ENCODE data around the gene CPLANE2. TPM values are rescaled to one million over a fixed set of nuclear protein-coding genes. Genes with fewer than 3 reads are reported as not detected.

The CPLANE2 gene
- polyA plus RNA-seq, 1 donor from 2014 or later = 5.7 TPM

DNA sequence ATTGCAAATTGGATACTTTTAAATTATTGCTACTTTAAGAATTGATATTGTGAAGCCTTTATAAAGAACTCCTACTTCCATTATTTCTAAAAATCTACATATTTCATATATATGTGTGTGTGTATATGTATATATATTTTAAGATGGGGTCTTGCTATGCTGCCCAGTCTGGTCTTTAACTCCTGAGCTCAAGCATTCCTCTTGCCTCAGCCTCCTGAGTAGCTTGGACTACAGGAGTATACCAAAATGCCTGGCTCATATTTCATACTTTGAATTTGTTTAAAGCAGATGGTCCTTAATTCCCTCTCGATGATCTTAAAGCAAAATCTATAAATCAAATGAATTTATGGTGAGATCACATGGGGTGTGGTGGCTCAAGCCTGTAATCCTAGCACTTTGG, 25.1 kb upstream of the CPLANE2 start:
- TF ChIP-seq TAF1 (IDR thresholded peaks at IDR 0.05; ENCODE audit: low read depth) (no peak), EZH2 (IDR thresholded peaks at IDR 0.05; ENCODE audit: borderline replicate concordance, insufficient read depth, low read length, poor library complexity, severe bottlenecking) (no peak)

DNA sequence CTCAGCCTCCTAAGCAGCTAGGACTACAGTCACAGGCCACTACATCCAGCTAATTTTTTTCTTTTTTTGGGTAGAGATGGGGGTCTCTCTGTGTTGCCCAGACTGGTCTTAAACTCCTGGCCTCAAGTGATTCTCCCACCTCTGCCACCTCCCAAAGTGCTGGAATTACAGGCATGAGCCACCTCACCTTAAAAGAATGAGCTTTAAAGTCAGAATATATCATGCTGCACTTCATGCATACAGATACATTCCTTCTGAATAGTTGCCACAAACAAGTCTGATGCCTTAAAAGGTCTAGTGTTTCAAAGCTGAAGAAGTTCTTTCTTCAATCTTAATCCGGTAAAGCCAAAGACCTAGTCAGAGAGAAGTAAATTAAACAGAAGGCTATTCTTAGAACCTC, 23.8 kb upstream of the CPLANE2 start:
- H3K4me2 ChIP-seq (ENCODE audit: low read length) = no peak overlapping the region
- no peaks in the 10 kb centered on the region for H3K9me3 ChIP-seq (ENCODE audit: low read length)
- no peak overlapping the region for H3K4me3 ChIP-seq (ENCODE audit: low read length)
- H4K20me1 ChIP-seq (ENCODE audit: insufficient read depth) = no peaks in the 10 kb centered on the region
- no peak overlapping the region for H3K27ac ChIP-seq (ENCODE audit: low read length)
- no peaks in the 10 kb centered on the region for H3K27me3 ChIP-seq (ENCODE audit: insufficient read depth, low read depth, low read length)
- no peak overlapping the region for H3K9ac ChIP-seq (ENCODE audit: low read length)
- H3K79me2 ChIP-seq (replicated peaks; ENCODE audit: insufficient read depth, low read length) = no peaks in the 10 kb centered on the region
- TF ChIP-seq, protein P1, sequence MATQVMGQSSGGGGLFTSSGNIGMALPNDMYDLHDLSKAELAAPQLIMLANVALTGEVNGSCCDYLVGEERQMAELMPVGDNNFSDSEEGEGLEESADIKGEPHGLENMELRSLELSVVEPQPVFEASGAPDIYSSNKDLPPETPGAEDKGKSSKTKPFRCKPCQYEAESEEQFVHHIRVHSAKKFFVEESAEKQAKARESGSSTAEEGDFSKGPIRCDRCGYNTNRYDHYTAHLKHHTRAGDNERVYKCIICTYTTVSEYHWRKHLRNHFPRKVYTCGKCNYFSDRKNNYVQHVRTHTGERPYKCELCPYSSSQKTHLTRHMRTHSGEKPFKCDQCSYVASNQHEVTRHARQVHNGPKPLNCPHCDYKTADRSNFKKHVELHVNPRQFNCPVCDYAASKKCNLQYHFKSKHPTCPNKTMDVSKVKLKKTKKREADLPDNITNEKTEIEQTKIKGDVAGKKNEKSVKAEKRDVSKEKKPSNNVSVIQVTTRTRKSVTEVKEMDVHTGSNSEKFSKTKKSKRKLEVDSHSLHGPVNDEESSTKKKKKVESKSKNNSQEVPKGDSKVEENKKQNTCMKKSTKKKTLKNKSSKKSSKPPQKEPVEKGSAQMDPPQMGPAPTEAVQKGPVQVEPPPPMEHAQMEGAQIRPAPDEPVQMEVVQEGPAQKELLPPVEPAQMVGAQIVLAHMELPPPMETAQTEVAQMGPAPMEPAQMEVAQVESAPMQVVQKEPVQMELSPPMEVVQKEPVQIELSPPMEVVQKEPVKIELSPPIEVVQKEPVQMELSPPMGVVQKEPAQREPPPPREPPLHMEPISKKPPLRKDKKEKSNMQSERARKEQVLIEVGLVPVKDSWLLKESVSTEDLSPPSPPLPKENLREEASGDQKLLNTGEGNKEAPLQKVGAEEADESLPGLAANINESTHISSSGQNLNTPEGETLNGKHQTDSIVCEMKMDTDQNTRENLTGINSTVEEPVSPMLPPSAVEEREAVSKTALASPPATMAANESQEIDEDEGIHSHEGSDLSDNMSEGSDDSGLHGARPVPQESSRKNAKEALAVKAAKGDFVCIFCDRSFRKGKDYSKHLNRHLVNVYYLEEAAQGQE (IDR thresholded peaks at IDR 0.05; ENCODE audit: borderline replicate concordance) = no peak
- no peak for TF ChIP-seq RAD21 (conservative IDR thresholded peaks at IDR 0.05)
- TF ChIP-seq EP300 (conservative IDR thresholded peaks at IDR 0.05; ENCODE audit: poor library complexity, severe bottlenecking) = no peak
- TF ChIP-seq, protein P2, sequence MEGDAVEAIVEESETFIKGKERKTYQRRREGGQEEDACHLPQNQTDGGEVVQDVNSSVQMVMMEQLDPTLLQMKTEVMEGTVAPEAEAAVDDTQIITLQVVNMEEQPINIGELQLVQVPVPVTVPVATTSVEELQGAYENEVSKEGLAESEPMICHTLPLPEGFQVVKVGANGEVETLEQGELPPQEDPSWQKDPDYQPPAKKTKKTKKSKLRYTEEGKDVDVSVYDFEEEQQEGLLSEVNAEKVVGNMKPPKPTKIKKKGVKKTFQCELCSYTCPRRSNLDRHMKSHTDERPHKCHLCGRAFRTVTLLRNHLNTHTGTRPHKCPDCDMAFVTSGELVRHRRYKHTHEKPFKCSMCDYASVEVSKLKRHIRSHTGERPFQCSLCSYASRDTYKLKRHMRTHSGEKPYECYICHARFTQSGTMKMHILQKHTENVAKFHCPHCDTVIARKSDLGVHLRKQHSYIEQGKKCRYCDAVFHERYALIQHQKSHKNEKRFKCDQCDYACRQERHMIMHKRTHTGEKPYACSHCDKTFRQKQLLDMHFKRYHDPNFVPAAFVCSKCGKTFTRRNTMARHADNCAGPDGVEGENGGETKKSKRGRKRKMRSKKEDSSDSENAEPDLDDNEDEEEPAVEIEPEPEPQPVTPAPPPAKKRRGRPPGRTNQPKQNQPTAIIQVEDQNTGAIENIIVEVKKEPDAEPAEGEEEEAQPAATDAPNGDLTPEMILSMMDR (IDR thresholded peaks at IDR 0.05; ENCODE audit: poor library complexity, severe bottlenecking) = no peak
- no peak for TF ChIP-seq EZH2 (IDR thresholded peaks at IDR 0.05; ENCODE audit: borderline replicate concordance, insufficient read depth, low read length, poor library complexity, severe bottlenecking)
- TF ChIP-seq POLR2AphosphoS5 (IDR thresholded peaks at IDR 0.05) = no peak
- no peak overlapping the region for H2AFZ ChIP-seq (ENCODE audit: low read depth, low read length)
- peaks cover 3% of the 10 kb centered on the region for H3K36me3 ChIP-seq (ENCODE audit: insufficient read depth, low read length)
- no peaks in the 10 kb centered on the region for H3K9me2 ChIP-seq (ENCODE audit: insufficient read depth, low read length)
- H3F3A ChIP-seq (ENCODE audit: insufficient read depth, low read length, poor library complexity, severe bottlenecking) = no peaks in the 10 kb centered on the region

More for the DNA sequence above, 25.1 kb upstream of the CPLANE2 start:
- Histone ChIP-seq H3K27ac (ENCODE audit: low read length) (no peak overlapping the region), H2AFZ (ENCODE audit: low read depth, low read length) (no peak overlapping the region), H3K4me2 (ENCODE audit: low read length) (no peak overlapping the region), H3F3A (ENCODE audit: insufficient read depth, low read length, poor library complexity, severe bottlenecking) (no peaks in the 10 kb centered on the region), H3K9me3 (ENCODE audit: low read length) (no peaks in the 10 kb centered on the region), H3K9me2 (ENCODE audit: insufficient read depth, low read length) (no peaks in the 10 kb centered on the region), H3K79me2 (replicated peaks; ENCODE audit: insufficient read depth, low read length) (no peaks in the 10 kb centered on the region), H4K20me1 (ENCODE audit: insufficient read depth) (no peaks in the 10 kb centered on the region), H3K4me3 (ENCODE audit: low read length) (no peak overlapping the region), H3K9ac (ENCODE audit: low read length) (no peak overlapping the region), H3K36me3 (ENCODE audit: insufficient read depth, low read length) (no peaks in the 10 kb centered on the region), H3K27me3 (ENCODE audit: insufficient read depth, low read depth, low read length) (no peaks in the 10 kb centered on the region)

DNA sequence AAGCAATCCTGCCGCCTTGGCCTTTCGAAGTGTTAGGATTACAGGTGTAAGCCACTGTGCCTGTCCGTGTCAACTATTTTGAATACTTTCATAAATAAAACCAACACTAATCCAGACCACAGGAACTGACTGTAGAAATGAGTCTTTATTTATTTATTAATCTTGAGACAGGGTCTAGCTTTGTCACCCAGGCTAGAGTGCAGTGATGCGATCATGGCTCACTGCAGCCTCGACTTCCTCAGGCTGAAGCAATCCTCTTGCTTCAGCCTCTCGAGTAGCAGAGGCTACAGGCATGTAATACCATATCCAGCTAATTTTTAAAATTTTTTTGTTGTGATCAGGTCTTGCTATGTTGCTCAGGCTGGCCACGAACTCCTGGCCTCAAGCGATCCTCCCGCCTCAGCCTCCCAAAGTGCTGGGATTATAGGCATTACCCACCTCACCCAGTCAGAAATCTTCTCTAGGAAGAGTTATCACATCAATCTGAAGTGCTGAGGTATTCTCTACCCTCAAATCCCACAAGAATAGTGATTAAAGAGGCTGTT, 21.7 kb upstream of the CPLANE2 start:
- H3K79me2 ChIP-seq (replicated peaks; ENCODE audit: insufficient read depth, low read length) = no peaks in the 10 kb centered on the region
- no peak overlapping the region for H3K27ac ChIP-seq (ENCODE audit: low read length)
- H3K36me3 ChIP-seq (ENCODE audit: insufficient read depth, low read length) = peaks cover 11% of the 10 kb centered on the region
- H3K9me3 ChIP-seq (ENCODE audit: low read length) = no peaks in the 10 kb centered on the region
- no peak overlapping the region for H3K4me3 ChIP-seq (ENCODE audit: low read length)
- H3K4me2 ChIP-seq (ENCODE audit: low read length) = no peak overlapping the region
- H4K20me1 ChIP-seq (ENCODE audit: insufficient read depth) = no peaks in the 10 kb centered on the region
- no peak overlapping the region for H3K9ac ChIP-seq (ENCODE audit: low read length)
- TF ChIP-seq, protein P2 (IDR thresholded peaks at IDR 0.05; ENCODE audit: poor library complexity, severe bottlenecking) = no peak
- H3F3A ChIP-seq (ENCODE audit: insufficient read depth, low read length, poor library complexity, severe bottlenecking) = no peaks in the 10 kb centered on the region
- no peak overlapping the region for H2AFZ ChIP-seq (ENCODE audit: low read depth, low read length)
- H3K9me2 ChIP-seq (ENCODE audit: insufficient read depth, low read length) = no peaks in the 10 kb centered on the region
- H3K27me3 ChIP-seq (ENCODE audit: insufficient read depth, low read depth, low read length) = no peaks in the 10 kb centered on the region
